MCF 10A (cell line): ENCODE results near the gene FILIP1. TPM values are rescaled to one million over a fixed set of nuclear protein-coding genes. Genes with fewer than 3 reads are reported as not detected.

Experiments used
- BruUV-seq: library from RNA; stranded (reverse); fragments of 400-500 nt; replicated peaks from 2 replicates; lab custom pipeline; 2021; lab: Mats Ljungman, UMichigan
- CTCF ChIA-PET: fragments of 300-600 bp; sonication (Branson Sonifier 250); formaldehyde crosslinking; extraction: SDS; loops from one replicate; lab custom pipeline; 2021; ENCODE audit warnings: antibody characterized with exemption, inconsistent platforms; lab: Yijun Ruan, JAX
- POLR2A ChIA-PET: fragments of 300-600, 350-650 bp; sonication (Branson Sonifier 250); formaldehyde crosslinking; extraction: SDS; loops from one replicate; lab custom pipeline; 2020; ENCODE audit warnings: antibody characterized with exemption, inconsistent platforms; lab: Yijun Ruan, JAX
- DNase-seq: peaks from one replicate; pipeline ENCODE4 v3.0.0-alpha.2; 2018; ENCODE audit not compliant: unreplicated experiment
- H3K27ac Mint-ChIP-seq: one replicate; pipeline ENCODE4 v1.8.0; 2022; ENCODE audit warnings: mild to moderate bottlenecking, low read depth, mixed read lengths; ENCODE audit not compliant: unreplicated experiment
- H3K27me3 Mint-ChIP-seq: one replicate; pipeline ENCODE4 v1.8.0; 2022; ENCODE audit warnings: mixed read lengths; ENCODE audit not compliant: insufficient read depth, unreplicated experiment
- H3K36me3 Mint-ChIP-seq: one replicate; pipeline ENCODE4 v1.8.0; 2022; ENCODE audit warnings: mild to moderate bottlenecking, moderate library complexity, mixed read lengths; ENCODE audit not compliant: insufficient read depth, unreplicated experiment
- H3K4me1 Mint-ChIP-seq: one replicate; pipeline ENCODE4 v1.8.0; 2022; ENCODE audit warnings: mixed read lengths; ENCODE audit not compliant: insufficient read depth, unreplicated experiment
- H3K4me3 Mint-ChIP-seq: one replicate; pipeline ENCODE4 v1.8.0; 2022; ENCODE audit warnings: mild to moderate bottlenecking, moderate library complexity, mixed read lengths; ENCODE audit not compliant: unreplicated experiment
- H3K9me3 Mint-ChIP-seq: one replicate; pipeline ENCODE4 v1.8.0; 2022; ENCODE audit warnings: mixed read lengths; ENCODE audit not compliant: unreplicated experiment
- CTCF ChIP-seq: fragments of 200-600 bp; IDR thresholded peaks from one replicate; pipeline ENCODE4 v1.8.0; 2022; ENCODE audit warnings: antibody characterized with exemption, mild to moderate bottlenecking; ENCODE audit not compliant: unreplicated experiment
- intact Hi-C: fragments of 100-400 bp; cut with micrococcal nuclease; formaldehyde crosslinking; loops from 2 replicates; pipeline ENCODE4 v1.14.1; 2022
- total RNA-seq: library from RNA; stranded (reverse); gene quantifications from 2 replicates; pipeline ENCODE4 v1.2.3, GENCODE V29; 2022

The FILIP1 gene
- total RNA-seq, 1 experiment from 2014 or later: 0.14 TPM

GRCh38 chr6:75282706-75283105, 210.9 kb downstream of the FILIP1 start:
- POLR2A ChIA-PET: interaction anchor here (1.0 to 11.1 kb wide), 8 partner anchors 13 to 1761 kb away, joined by 3 to 314 read pairs (median 5); partner anchors contain the start of genes COX7A2, EEF1A1 and SENP6
- intact Hi-C loops: no loop called here
- Mint-ChIP-seq H3K27me3 (no peaks in the 10 kb centered on the region), H3K36me3 (peaks cover 9% of the 10 kb centered on the region), H3K27ac (no peak overlapping the region), H3K4me3 (no peak overlapping the region), H3K9me3 (no peaks in the 10 kb centered on the region), H3K4me1 (peaks cover 40% of the 10 kb centered on the region)
- CTCF ChIA-PET: interaction anchor here (1.0 to 3.6 kb wide), 3 partner anchors 11 to 15 kb away, joined by 3 to 25 read pairs (median 4); no protein-coding TSS in a partner anchor
- BruUV-seq: no TSS peak
- DNase-seq: peak; percentile 35
- TF ChIP-seq CTCF: no peak

- CTCF ChIA-PET: interaction anchor here (0.5 to 1.0 kb wide), 3 partner anchors 10 to 1829 kb away, joined by 3 read pairs; partner anchors contain the start of gene CGAS
- H3K9me3 Mint-ChIP-seq: peaks cover 4% of the 10 kb centered on the region
- H3K4me1 Mint-ChIP-seq: peaks cover 36% of the 10 kb centered on the region
- H3K36me3 Mint-ChIP-seq: peaks cover 9% of the 10 kb centered on the region
- no peak overlapping the region for H3K4me3 Mint-ChIP-seq
- no TSS peak for BruUV-seq
- DNase-seq: no peak
- H3K27me3 Mint-ChIP-seq: no peaks in the 10 kb centered on the region
- POLR2A ChIA-PET: interaction anchor here (1.0 to 11.1 kb wide), 8 partner anchors 12 to 321 kb away, joined by 3 to 314 read pairs (median 6); partner anchors contain the start of genes COX7A2 and SENP6
- TF ChIP-seq CTCF: no peak
- H3K27ac Mint-ChIP-seq: no peak overlapping the region
- intact Hi-C loops: no loop called here
Observed at GRCh38 chr6:75281653-75282052, 211.9 kb downstream of the FILIP1 start.

GRCh38 chr6:75280131-75280855, 213.3 kb downstream of the FILIP1 start:
- intact Hi-C loops: no loop called here

More at GRCh38 chr6:75280131-75280855, 213.3 kb downstream of the FILIP1 start:
- DNase-seq: no peak
- no peak for TF ChIP-seq CTCF
- H3K27me3 Mint-ChIP-seq: no peaks in the 10 kb centered on the region
- no peak overlapping the region for H3K27ac Mint-ChIP-seq
- peaks cover 40% of the 10 kb centered on the region for H3K4me1 Mint-ChIP-seq
- POLR2A ChIA-PET: interaction anchor here (0.7 to 11.1 kb wide), 10 partner anchors 11 to 1577 kb away, joined by 3 to 314 read pairs (median 4); partner anchors contain the start of genes COX7A2 and SENP6
- no peak overlapping the region for H3K4me3 Mint-ChIP-seq
- peaks cover 9% of the 10 kb centered on the region for H3K36me3 Mint-ChIP-seq
- CTCF ChIA-PET: interaction anchor here (0.6 kb wide), 2 partner anchors 12 to 14 kb away, joined by 3 to 4 read pairs; no protein-coding TSS in a partner anchor
- peaks cover 8% of the 10 kb centered on the region for H3K9me3 Mint-ChIP-seq
- no TSS peak for BruUV-seq
